GM04504 (cell line): ENCODE data around the gene DNAJC10.
"Not testable (repeated sequence)": the region's sequence is repeated elsewhere in the genome, so short reads cannot be mapped to it uniquely, and the experiment has no call there.

Experiments
- DNase-seq: peaks from one replicate; pipeline ENCODE4 v3.0.0-alpha.2; 2012; ENCODE audit warnings: low read depth

The DNAJC10 gene, protein sequence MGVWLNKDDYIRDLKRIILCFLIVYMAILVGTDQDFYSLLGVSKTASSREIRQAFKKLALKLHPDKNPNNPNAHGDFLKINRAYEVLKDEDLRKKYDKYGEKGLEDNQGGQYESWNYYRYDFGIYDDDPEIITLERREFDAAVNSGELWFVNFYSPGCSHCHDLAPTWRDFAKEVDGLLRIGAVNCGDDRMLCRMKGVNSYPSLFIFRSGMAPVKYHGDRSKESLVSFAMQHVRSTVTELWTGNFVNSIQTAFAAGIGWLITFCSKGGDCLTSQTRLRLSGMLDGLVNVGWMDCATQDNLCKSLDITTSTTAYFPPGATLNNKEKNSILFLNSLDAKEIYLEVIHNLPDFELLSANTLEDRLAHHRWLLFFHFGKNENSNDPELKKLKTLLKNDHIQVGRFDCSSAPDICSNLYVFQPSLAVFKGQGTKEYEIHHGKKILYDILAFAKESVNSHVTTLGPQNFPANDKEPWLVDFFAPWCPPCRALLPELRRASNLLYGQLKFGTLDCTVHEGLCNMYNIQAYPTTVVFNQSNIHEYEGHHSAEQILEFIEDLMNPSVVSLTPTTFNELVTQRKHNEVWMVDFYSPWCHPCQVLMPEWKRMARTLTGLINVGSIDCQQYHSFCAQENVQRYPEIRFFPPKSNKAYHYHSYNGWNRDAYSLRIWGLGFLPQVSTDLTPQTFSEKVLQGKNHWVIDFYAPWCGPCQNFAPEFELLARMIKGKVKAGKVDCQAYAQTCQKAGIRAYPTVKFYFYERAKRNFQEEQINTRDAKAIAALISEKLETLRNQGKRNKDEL

GRCh38 chr2:182715892-182716649 lies at the start of gene DNAJC10:
Gene DNAJC10 (plus strand): TSS chr2:182716257. CDS start chr2:182718087, 1,830 bp downstream.
- peak; percentile 70 for DNase-seq

DNA sequence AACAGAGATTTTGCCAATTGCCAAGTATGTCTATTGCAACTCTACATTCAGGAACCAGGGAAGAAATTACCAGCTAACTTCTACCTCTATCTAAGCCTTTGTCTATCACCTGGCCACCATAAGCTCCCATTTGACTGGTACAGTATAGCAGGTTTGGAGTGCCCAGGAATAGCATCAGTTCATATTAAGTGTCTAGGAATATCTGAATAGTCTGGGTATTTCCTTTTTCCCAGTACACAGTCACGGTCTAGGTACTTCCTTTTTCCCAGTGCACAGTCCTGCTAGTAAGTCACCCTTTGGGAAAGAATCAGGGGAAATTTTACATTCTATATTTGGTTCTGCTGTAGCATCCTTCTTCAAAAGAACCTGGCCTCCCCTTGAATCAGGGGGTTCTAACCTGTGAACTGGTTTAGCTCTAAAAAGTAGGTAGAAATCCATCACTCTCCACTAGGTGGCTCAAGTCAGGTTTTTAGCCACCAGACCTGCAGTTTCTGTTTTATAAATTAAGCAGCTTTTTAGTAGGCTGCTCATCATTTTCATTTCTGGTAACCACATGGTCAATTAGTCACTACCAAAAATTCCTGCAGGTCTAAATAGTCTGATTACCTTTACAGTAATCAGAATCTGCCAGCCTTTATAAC lies 49.3 kb upstream of the DNAJC10 start:
- no peak for DNase-seq

- DNase-seq: no peak
Measured at GRCh38 chr2:182667315-182667695, 48.8 kb upstream of the DNAJC10 start.

DNA sequence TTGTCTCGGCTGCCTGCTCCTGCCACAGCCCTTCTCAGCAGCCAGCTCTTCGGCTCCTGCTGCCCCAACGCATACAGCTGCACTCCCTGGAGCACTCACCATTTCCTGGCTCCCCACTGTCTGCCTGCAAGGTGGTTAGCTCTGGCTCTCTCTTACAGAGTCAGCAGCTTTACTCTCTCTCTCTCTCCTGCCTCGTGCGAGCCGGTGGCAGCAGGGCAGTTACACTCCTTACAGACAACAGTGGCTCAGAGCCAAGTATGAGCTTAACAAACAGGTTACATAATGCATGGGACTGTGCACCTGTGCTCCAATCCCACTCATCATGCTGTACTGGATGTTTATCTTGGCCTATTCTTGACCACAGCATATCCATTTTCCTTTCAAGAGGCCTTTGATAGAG lies 47.4 kb upstream of the DNAJC10 start:
- no peak for DNase-seq

DNA sequence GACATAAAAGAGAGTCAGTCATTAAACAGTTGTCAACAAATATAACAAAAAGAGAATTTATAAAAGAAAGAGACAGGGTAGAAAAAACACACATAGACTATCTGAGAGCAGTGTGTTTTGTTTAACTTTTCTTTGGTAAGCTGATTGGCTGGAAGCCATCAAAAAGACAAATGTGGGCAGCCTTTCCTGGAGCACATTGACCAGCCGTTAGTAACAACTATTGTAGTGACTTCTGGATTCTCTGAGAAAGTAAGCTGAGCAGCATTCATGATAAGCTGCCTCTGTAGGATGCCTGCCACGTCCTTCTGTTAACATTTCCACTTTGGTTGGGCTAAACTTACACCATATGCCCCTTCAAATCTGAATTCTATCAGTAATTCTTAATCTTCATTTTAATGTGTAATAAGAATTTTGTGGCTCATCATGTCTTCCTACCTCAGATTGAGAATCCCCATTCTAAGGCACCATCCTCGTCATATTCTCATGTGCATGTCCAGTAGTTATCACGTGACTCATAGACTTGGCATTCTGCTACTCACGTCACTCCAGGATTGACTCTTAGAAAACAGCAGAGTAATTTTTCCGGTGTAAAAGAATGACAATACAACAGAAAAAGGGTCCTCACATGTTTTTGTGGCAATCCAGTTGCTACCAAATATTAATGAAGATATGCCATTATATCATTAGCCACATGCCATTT lies 43.4 kb upstream of the DNAJC10 start:
- peak; percentile 23 for DNase-seq

- DNase-seq: no peak
Measured at GRCh38 chr2:182680837-182681236, 35.2 kb upstream of the DNAJC10 start.

DNA sequence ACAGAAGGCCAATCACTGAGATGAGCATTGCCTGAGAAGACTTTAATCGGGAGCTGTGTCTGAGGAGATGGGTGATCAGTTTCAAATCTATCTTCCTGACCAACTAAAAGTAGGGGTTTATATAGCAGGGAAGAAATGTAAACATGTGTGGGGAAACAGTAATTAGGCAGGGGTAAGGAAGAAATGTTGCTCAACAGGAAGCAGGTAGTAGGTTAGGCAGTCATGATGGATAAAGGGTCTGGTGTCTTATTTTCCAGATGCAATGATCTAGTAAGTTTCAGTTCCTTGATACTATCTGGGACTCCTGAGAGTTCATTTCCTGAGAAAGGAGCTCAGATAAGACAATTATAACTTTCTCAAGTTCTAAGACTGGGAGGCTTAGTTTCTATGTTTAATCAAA lies 33.8 kb upstream of the DNAJC10 start:
- no peak for DNase-seq

DNA sequence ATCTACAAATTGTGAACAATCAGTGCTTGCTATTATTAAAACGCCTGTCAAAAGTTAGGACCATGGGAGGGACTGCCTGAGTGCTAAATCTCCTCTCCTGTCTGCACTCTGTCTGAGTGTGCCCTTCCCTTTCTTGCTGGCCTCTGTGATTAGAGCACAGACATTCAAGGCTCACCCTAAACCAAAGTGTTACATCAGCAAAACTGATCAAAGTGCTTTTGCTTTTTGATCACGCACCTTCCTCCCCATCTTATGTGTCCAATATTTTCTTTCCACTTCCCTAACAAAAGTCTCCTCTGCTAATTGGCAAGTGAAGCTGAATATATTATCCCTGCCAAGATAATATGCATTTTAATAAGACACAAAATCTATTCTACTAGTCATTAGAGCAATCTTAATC lies 30.5 kb upstream of the DNAJC10 start:
- no peak for DNase-seq

DNA sequence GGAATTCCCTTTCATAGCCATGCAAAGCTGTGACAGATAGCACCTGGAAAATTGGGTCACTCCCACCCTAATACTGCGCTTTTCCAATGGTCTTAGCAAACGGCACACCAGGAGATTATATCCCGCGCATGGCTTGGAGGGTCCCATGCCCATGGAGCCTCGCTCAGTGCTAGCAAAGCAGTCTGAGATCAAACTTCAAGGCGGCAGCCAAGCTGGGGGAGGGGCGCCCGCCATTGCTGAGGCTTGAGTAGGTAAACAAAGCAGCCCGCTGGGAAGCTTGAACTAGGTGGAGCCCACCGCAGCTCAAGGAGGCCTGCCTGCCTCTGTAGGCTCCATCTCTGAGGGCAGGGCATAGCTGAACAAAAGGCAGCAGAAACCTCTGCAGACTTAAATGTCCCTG lies 29.3 kb upstream of the DNAJC10 start:
- not testable (repeated sequence) for DNase-seq

- DNase-seq: no peak
Measured at GRCh38 chr2:182694189-182694588, 21.9 kb upstream of the DNAJC10 start.

DNA sequence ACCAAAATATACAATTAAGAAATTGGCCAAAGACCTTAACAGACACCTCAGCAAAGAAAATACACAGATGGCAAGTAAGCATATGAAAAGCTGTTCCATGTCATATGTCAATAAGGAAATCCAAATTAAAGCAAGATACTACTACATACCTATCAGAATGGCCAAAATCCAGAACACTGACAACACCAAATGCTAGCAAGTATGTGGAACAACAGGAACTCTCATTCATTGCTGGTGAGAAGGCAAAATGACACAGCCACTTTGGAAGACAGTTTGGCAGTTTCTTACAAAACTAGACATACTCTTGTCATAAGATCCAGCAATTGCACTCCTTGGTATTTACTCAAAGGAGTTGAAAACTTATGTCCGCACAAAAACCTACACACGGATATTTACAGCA lies 20.3 kb upstream of the DNAJC10 start:
- DNase-seq: no peak

DNA sequence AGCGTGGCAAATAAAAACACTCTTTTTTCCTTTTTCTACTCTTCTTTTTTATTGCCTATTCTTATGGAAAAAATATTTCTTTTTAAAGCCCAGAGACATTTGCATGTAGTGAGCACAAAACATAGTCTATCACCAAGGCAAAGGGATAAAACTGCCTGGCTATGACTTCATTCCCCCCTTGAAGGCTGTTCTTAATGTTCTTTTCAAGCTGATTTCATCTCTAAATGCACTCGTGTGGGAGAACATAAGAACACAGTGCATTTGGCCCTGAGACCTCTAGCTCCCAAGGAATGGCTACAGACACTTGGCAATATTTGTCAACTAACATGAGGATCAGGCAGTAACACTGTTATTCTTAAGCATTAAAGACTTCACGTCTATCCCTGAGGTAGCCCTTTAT lies 17.4 kb upstream of the DNAJC10 start:
- no peak for DNase-seq

DNA sequence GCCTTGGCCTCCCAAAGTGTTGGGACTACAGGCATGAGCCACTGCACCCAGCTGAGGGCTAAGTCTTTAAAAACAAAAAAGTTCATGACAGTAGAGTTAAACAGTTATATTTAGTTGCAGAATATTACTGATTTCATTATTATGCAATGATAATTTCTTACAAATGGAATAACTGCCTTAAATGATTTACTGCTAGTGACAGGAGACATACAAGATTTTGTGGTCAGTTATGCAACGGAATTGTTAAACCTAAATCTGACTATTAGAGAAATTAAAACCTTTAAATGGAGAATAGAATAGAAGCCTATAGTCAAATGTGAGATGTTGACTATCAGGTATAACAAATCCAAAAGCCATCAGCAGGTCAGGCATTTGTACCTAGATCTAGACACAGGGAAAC lies 10.3 kb upstream of the DNAJC10 start:
- DNase-seq: no peak

DNA sequence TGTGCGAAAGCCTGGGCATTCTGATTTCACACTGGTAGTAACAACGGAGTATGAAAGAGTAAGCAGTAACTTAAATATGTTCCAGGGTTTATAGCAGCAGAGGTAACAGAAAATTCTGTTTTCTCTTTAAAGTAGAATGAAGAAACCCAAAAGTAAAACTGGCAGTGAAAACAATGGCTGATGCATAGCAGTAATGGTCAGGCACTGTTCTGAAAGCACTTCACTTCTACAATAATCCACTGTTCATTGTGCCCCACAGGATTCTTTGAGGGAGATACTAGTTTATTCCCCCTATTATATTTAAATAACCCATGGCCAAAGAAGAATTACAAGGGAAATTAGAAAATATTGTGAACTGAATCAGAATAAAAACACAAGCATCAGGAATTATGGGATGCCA lies 9.3 kb upstream of the DNAJC10 start:
- no peak for DNase-seq

DNA sequence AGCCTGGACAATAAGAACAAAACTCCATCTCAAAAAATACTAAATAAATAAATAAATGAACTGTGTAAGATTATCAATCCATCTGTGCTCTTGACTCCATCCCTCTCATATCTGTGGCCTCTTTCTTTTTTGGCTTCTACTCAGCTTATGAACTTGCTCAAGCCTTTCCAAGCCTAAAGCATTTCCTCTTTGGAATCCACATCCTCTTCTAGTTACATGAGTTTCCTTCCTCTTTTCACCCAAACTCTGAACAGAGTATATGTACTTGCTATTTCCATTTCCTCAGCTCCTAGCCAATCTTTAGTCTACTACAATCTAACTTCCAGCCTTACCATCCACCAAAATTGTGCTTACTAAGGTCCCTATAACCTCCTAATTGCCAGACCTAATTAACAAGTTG lies 2.5 kb upstream of the DNAJC10 start:
- DNase-seq: no peak

DNA sequence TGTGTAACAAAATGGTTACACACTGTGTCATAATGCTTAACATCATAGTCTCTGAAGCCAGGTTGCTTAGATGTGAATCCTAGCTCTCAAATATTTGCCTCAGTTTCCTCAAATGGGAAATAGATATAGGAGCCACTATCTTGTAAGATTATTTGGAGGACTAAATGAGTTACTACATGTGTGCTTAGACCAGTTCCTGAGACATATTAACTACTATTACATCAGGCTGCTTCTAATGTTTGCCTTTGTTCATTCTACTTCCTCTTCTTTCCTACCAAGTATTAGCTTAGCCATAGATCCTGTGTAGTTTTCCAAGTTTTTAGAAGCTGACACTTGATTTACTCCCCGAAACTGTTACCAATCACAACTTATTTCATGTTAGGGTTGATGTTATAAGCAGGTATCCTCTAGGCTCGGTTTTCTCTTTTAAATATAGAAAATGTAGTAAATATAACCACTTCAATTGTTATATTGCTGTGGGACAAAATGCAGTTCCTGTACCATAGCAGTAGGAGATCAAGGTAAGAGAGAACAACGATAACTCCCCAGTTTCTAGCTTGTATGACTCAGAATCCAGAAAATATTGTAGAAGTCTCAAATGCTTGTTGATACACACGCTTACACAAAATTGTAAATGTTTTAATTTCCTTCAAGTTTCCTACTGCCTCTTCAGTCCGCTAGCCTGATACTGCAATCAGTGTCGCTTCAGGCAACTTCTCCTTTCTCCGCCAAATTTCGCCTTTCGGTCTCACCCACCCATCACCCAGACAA lies 751 bp upstream of the DNAJC10 start:
- DNase-seq: peak; percentile 5

DNA sequence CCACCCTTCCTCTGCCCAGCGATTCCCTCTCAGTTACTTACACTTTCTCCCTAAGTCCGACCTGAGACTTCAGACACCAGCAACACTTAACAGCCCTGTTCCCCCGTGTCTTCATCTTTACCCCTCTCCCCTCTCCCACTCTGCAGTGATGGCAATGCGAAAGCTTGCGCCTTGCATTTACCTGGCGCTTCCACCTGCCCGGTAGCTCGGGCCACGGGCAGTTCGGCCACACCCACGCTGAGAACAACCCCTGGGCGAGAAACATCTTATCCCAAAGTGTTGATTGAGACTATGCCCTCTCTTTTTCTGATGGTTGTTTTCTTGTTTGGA lies 558 bp downstream of the DNAJC10 start:
- DNase-seq: no peak

DNA sequence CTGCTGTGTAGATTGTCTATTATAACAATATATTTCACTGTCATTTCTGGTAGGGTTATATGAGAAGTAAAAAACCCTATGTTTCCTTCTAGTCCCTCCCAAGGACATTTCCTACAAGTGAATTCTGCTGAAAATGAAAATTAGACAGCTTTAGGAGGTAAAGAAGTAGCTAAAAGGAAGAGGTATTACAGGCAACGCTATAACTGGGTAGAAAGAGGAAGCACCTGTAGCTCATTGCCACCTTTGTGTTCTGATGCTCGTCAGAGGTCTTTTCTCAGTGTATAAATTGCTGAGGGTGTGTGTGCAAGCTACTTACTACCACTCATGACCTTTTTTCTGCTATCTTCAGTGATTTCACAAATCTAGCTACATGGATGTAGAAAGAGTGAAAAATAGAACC lies 1.4 kb downstream of the DNAJC10 start:
- no peak for DNase-seq

DNA sequence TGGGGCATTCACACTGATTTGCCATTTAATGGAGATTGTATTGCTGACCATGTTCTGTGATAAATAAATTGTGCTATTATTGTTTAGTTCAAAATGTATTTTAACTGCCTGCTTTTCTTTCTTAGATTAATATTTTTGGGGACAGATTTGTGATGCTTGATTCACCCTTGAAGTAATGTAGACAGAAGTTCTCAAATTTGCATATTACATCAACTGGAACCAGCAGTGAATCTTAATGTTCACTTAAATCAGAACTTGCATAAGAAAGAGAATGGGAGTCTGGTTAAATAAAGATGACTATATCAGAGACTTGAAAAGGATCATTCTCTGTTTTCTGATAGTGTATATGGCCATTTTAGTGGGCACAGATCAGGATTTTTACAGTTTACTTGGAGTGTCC lies 1.8 kb downstream of the DNAJC10 start:
- no peak for DNase-seq

DNA sequence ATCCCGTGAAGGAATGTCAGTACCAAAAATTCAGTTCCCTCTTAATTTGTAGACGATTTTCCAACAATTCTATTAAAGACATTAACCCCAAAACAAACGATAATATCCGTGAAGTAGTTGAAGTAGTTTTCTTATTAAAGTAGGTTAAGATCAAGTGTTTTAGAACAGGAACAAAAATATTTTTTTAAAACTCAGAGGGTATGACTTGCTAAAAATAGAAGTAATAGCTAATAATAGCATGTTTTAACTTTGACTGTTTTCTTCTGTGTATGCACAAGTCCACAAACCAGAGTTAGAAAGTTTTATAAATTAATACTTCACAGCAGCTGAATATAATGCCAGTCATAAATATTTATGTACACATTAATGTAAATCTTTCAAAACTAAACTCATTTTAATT lies 2.4 kb downstream of the DNAJC10 start:
- no peak for DNase-seq

- DNase-seq: not testable (repeated sequence)
Measured at GRCh38 chr2:182719116-182719515, 3.1 kb downstream of the DNAJC10 start.
